Fibroblast of pulmonary artery (primary cell): ENCODE results near the gene SMKR1.

Experiments used
- DNase-seq: peaks from one replicate; pipeline ENCODE4 v3.0.0-alpha.2; 2010; ENCODE audit warnings: low read depth
- H3K4me3 ChIP-seq: replicated peaks from 2 replicates; pipeline ENCODE4 v1.5.1; 2011; ENCODE audit warnings: low read depth, mild to moderate bottlenecking, control low read depth, low read length, moderate library complexity
- CTCF ChIP-seq: IDR thresholded peaks from 2 replicates; pipeline ENCODE4 v1.5.1; 2011; ENCODE audit warnings: mild to moderate bottlenecking, control low read depth, low read length, inconsistent platforms; ENCODE audit errors: missing control alignments

SMKR1 gene

GRCh38 chr7:129497156-129497555 lies 5.2 kb upstream of the SMKR1 start:
- no peak for TF ChIP-seq CTCF
- no peak overlapping the region for H3K4me3 ChIP-seq
- no peak for DNase-seq

GRCh38 chr7:129498021-129498420 lies 4.3 kb upstream of the SMKR1 start:
- H3K4me3 ChIP-seq: no peak overlapping the region
- TF ChIP-seq CTCF: no peak
- DNase-seq: no peak

DNA sequence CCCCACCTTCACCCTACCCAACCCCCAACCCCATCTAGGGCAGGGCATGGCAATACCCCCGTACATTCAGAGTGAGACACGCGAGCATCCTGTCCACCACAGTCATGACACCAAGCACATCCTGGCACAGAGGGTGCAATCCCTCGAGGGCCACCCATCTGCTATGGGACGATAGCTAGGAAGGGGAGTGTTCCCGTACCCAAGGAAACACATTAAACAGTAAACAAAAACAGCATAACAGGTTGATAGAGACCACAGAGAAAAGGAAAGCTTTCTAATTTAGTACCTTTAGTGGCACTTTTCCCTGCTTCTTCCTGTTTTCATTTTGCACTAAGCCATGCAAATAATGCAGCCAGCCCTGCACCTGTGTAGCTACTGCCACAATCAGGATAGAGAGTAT lies 2.3 kb upstream of the SMKR1 start:
- DNase-seq: no peak

DNA sequence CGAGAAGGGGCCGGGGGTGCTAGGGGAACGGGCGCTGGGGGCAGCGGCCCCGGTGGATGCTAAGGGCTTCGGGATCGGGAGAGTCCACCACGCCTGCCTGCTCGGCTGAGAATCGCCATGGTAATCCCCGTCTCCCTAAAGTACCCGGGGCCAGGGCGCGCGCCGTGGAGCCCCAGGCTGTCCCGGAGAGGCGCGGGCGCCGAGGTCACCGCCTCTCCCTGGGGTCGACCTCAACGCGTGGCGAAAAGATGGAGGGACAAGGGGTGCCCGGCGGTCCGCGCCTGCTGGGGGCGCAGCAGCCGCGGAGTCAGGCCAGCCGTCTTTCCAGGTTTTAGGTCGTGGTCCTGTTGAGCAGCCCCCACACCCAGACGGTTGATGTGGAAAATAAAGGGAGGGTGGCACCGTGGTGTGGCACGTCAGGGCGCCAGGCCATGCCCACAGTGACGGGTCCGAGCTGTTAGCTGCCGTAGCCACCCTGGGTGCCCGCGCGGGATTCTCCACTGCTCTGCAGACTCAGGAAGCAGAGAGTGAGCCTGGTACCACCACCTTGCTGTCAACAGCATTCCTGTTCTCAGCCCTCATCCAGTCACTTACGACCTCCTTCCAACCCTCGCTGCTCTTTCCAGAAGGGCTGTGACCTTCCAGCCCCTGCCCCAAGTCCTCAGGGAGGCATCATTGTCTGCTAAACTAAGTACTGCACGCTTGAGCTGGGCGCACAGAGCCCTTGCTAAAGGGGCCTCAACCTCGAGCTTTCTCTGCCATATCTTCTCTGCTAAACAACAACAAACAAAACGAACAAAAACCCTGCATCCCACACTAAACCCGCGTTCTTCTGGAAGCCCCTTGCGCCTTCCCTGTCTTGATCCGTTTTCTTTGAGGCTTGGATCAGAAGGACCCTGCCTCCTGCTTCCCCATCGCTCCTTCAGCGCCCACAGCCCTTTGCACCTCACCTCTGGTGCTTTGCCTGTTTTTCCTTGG lies 666 bp downstream of the SMKR1 start:
- peak overlapping the region; percentile 47 for H3K4me3 ChIP-seq
- no peak for TF ChIP-seq CTCF
- DNase-seq: no peak

More for the DNA sequence above, 2.3 kb upstream of the SMKR1 start:
- H3K4me3 ChIP-seq: no peak overlapping the region
- no peak for TF ChIP-seq CTCF

DNA sequence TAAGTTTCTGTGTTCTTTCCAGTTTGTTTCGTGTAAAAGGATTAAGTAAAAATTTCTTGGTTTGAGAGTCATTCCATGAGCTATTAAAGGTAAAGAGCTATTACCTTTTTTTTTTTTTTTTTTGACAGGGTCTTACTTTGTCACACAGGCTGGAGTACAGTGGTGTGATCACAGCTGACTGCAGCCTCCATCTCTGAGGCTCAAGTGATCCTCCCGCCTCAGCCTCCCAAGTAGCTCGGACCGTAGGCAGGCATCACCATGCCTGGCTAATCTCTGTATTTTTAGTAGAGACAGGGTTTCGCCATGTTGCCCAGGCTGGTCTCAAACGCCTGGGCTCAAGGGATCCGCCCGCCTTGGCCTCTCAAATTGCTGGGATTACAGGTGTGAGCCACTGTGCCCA lies 1.4 kb downstream of the SMKR1 start:
- TF ChIP-seq CTCF: no peak
- no peak overlapping the region for H3K4me3 ChIP-seq
- DNase-seq: no peak

GRCh38 chr7:129512192-129512591 lies 9.9 kb downstream of the SMKR1 start:
- TF ChIP-seq CTCF: no peak
- H3K4me3 ChIP-seq: no peak overlapping the region
- no peak for DNase-seq

DNA sequence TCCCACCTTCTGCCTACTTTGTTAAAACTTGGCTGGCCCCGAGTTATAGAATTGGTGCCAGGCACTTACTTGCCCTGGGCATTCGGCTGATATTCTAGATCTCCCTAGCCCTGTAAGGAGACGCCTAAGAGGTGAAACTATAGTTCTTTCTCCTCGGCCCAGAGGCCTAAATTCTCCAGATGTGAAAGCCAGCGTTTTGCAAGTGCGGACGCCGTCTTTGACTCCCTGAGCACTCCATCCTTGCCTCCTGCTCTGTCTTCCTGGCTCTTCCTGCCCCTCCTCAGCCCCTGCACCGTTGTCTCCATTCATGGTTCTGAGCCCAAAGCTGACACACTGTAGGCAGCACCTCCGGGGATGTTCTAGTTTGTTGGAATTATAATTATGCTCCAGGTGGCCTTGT lies 11.2 kb downstream of the SMKR1 start:
- no peak for DNase-seq
- TF ChIP-seq CTCF: no peak
- H3K4me3 ChIP-seq: no peak overlapping the region
